Fibroblast of pulmonary artery (primary cell): ENCODE measurements around the gene ASXL1.
A peak's percentile ranks its signal among the peaks of the same experiment; 100 is the strongest.
"Not testable (repeated sequence)": the region's sequence is repeated elsewhere in the genome, so short reads cannot be mapped to it uniquely, and the experiment has no call there.

Experiments
- DNase-seq: peaks from one replicate; pipeline ENCODE4 v3.0.0-alpha.2; 2010; ENCODE audit warnings: low read depth
- H3K4me3 ChIP-seq: replicated peaks from 2 replicates; pipeline ENCODE4 v1.5.1; 2011; ENCODE audit warnings: low read depth, mild to moderate bottlenecking, control low read depth, low read length, moderate library complexity
- CTCF ChIP-seq: IDR thresholded peaks from 2 replicates; pipeline ENCODE4 v1.5.1; 2011; ENCODE audit warnings: mild to moderate bottlenecking, control low read depth, low read length, inconsistent platforms; ENCODE audit errors: missing control alignments

The ASXL1 gene

GRCh38 chr20:32406701-32407100 is 48.6 kb downstream of the ASXL1 start:
- no peak for DNase-seq
- H3K4me3 ChIP-seq, result no peak overlapping the region
- TF ChIP-seq CTCF, result no peak

GRCh38 chr20:32407131-32407750 is 49.1 kb downstream of the ASXL1 start:
- H3K4me3 ChIP-seq, DNase-seq: not testable (repeated sequence)

GRCh38 chr20:32411955-32412706 is 54.0 kb downstream of the ASXL1 start:
- no peak overlapping the region for H3K4me3 ChIP-seq
- TF ChIP-seq CTCF, result no peak
- DNase-seq, result no peak

- no peak for TF ChIP-seq CTCF
- no peak overlapping the region for H3K4me3 ChIP-seq
- no peak for DNase-seq
These were observed 57.4 kb downstream of the ASXL1 start for GRCh38 chr20:32415494-32415893.

DNA sequence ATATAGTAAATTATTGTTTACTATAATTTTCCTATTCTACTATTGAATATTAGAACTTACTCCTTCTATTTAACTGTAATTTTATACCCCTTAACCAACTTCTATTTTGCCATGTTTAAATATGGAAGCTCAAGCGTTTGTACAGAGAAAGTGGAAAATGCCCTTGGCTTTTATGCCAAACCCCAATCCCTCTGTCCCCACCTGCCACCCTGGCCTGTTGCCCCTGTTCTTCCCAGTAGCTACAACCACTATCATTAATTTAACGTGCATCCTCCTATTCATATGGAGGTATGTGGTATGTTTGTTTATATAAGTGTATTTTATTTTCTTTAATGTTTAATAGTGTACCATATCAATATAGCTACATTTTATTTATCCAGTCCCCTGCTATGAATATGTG is 58.1 kb downstream of the ASXL1 start:
- DNase-seq, result no peak
- H3K4me3 ChIP-seq, result no peak overlapping the region
- TF ChIP-seq CTCF, result no peak

DNA sequence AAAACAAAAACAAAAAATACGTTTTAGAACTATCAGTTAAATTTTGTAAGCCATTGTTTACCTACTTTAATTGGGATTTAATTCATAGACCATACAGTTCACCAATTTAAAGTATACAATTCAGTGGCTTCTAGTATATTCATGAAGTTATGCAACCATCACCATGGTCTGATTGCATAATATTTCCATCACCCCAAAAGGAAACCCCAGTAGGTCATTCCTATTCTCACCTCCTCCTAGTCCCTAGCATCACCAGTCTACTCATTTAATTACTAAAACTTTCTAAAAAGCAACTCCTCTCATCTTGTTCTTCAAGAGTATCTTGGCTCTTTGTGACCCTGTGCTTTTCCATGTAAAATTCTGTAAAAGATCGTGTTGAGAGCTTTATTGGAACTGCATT is 60.2 kb downstream of the ASXL1 start:
- peak; percentile 11 for DNase-seq
- TF ChIP-seq CTCF, result no peak
- no peak overlapping the region for H3K4me3 ChIP-seq

DNA sequence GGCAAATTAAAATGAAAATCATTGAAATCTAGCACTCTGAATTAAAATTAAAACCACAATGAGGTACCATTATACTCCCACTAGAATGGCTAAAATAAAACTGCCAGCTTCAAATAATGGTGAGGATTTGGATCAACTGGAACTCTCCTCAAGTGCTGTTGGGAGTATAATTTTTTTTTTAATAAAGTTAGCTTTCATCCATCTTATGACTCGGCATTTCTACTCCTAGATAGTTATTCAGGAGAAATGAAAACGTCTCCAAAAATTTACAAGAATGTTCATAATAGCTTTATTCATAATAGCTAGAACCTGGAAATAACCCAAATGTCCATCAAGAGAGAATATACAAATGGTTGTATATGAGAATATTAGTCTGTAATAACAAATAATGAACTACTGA is 63.2 kb downstream of the ASXL1 start:
- H3K4me3 ChIP-seq, result no peak overlapping the region
- DNase-seq, result no peak
- no peak for TF ChIP-seq CTCF
